ENCODE results near the gene SH3PXD2A. TPM values are rescaled to one million over a fixed set of nuclear protein-coding genes. Genes with fewer than 3 reads are reported as not detected.
"Not testable (repeated sequence)": the region's sequence is repeated elsewhere in the genome, so short reads cannot be mapped to it uniquely, and the experiment has no call there.

The SH3PXD2A gene
- total RNA-seq, 1 donor from 2014 or later = 67.3 TPM

DNA sequence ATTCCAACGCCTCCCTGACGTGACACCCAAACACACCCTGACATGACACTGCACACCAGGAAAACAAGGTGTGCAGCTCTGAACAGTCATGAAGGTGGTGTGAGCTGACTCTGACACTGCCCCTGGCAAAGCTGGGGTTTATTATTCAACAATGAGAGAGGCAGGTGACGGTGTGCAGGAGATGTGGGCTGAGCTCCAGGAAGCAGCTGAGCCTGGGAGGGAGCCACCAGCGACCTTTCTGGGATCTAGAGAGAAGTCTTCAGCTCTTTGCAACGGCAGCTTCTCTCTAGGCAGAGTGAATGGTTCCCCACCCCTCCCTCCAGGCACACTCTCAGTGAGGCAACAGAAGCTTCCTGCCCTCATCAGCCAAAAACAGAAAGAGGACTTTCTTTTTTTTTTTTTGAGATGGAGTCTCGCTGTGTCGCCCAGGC lies 65.6 kb downstream of the SH3PXD2A start:
- peak; percentile 53 for DNase-seq

- DNase-seq = no peak
Observed at GRCh38 chr10:103789161-103789560, 66.2 kb downstream of the SH3PXD2A start.

DNA sequence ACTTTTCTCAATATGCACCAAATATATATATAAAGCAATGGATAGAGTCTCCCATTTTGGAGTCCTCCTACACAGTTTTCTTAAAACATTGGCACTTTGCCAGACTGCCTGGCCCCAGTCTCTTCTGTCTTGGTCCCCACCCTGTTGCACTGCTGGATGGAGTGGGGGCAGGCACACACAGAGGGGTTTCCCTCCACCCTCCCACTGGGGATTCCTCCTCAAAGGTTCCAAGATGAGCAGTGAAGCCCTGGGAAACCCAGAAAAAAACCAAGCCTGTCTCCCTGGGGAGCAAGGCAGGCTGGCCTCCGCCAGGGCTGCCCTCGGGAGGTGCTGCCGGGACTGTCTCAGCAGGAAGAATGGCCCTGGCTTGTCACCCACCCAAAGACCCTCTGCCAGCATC lies 68.0 kb downstream of the SH3PXD2A start:
- peak; percentile 40 for DNase-seq

DNA sequence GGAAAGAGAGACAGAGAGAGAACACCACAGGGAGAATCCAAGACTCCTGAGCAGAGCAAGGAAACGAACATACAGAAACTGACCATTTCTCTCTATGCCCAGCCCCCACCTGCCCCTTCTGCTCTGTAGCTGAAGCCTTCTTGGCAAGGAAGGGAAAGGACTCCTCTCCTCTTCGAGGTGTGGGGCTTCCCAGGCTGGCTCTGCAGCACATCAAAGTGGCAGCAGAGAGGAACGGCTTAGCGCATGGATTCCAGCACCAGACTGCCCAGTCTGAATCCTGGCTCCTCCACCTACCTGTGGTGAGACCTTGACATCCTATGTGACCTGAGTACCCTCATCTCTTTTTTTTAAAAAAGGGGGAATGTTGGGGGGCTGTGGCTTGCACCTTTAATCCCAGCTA lies 69.4 kb downstream of the SH3PXD2A start:
- DNase-seq = no peak

DNA sequence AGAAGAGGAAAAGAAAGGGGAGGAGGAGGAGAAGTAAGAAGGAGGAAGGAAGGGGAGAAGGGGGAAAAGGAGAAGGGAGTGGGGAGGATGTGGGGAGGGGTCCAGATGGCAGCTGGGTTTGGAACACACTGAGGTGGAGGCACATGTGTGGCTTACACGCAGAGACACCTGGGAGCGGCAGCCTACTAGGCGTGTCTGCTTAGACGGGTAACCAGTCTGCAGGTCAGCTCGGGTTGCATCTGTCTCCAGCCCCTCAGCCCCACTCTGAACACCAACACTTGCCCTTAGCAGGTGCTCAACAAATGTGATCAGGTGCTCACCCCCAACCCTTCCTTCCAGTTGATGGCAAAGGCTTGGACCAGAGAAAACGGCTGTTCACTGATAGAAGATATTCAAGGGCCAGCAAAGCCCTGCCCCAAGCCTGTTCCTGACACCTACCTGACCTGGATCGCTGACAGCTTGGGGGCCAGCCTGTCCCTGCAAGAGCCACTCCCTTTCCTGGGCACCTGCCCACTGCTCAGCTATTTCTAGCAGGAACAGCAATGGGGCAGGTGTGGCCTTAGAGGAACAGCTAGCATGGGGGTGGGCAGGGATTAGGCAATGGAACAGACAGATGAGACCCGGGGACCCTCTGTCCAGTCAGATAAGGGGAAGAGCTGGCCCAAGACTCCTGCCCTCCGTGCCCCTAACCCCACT lies 70.5 kb downstream of the SH3PXD2A start:
- no peak for DNase-seq

- no peak for DNase-seq
Observed at GRCh38 chr10:103784089-103784488, 71.3 kb downstream of the SH3PXD2A start.

GRCh38 chr10:103783681-103784080 lies 71.7 kb downstream of the SH3PXD2A start:
- peak; percentile 60 for DNase-seq

- DNase-seq = no peak
Observed at GRCh38 chr10:103781329-103782061, 73.9 kb downstream of the SH3PXD2A start.

DNA sequence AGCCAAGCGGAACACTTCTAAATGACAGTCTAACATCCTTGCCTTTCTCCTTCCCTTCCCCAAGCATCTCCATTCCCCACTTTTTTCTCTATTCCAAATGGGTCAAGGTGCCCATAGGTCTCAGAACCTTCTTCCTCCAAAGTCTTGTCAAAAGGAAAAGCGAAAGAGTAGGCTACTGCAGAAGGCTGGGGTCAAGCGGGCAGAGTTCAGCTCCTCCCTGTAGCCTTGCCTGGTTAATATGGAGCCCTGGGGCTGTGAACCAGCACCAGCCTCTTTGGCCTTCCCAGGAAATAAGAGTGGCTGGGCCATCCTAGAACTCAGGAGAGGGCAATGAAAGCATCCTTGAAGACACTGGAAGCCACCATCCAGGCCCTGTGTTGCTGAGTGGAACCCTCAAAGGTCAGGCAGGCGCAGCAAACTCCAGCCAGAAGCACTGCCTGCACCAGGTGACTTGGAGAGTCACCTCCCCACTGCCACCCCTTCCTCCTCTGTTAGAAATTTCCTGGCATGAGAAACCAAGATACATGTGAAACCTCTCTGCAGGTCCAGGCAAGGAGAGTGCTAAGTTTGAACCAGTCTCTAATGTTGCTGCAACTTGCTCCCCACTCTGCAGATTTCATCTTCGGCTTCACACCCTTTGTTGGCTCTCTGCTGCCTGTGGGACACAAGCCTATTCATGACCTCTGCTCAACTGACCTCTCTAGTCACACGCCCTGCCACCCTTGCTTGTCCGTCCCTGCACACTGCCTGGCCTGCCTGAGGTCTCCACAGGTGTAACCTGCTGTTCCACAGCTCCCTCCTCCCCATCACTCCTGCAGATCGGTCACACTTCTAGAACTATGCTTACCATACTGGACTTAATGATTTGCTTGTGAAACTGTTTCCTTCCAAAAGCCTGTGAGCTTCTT lies 74.9 kb downstream of the SH3PXD2A start:
- DNase-seq = peak; percentile 45

DNA sequence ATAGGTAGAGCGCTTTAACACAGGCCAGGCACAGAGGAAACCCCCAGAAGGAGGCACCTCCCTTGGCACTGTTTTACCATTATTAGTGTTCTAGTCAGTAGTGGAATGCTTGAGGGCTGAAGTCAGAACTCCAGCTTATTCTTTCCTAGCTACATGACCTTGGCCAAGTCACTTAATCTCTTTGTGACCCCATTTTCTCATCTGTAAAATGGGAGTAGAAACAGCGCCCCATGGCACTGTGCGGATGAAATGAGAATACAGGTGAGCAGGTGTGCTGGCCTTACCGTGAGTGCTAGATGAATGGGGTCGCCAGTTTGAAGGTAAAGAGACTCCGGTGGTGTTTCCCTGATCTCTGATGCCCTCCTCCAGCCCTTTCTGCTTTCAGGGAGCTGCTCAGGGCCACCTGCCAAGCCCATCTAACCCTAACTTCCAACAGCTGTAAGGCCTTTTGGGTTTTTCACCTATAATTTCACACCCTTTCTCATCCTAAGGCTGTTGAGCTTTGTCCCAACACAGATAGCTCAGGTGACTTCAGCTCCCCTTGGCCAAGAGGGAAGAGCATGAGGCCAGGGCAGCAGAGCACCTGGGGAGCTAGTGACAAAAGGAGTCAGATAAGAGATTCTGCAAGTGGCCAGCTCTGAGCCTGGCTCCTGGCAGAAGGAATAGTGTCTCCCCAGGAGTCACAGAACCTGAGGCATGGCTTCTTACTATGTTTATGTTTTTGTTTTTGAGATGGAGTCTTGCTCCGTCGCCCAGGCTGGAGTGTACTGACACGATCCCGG lies 76.8 kb downstream of the SH3PXD2A start:
- DNase-seq = no peak

DNA sequence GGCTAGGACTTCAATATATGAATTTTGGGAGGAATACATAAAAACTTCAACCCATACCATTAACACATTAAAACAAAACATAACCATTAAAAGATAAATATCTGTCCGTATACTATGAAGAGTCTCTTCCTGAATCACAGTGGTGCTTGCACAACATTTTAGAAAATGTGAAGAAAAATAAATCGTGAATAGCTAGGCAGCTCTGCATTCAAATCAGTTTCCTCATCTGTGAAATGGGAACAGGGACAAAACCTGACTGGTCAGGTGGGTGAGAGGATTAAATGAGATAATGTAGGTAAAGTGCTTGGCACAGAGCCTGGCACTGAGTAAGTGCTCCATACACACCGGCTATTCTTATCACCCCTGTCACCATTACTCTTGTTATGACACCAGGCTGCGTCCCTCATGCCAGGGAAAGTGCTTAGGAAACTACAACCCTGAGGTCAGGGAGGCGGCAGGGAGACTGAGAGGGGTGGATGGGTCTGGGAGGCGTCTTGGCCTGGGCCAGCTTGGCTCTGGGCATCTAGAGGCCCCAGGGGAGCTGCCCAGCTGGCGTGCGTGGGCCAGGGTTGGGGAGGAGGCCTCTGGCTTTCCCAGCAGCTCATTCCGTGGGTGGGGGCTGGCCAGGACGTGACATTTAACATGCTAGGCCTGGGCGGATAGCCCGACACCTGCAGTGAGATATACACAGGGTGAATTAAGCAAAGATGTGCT lies 78.3 kb downstream of the SH3PXD2A start:
- peak; percentile 57 for DNase-seq

DNA sequence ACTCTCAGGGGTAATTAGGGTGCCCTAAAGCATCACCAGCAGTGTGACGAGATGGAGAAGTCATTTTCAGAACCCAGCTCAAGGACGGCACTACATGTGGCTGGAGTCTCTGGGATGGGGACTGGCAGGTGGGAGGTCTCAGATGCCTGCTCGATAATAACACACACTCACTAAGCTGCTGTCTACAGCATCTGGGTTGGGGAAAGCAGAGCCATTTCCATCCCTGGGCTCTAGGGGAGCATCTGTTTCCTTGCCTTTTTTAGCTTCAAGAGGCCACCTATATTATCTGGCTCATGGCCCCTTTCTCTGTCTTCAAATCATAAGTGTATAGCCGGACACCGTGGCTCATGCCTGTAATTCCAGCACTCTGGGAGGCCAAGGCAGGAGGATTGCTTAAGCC lies 79.6 kb downstream of the SH3PXD2A start:
- DNase-seq = peak; percentile 58

DNA sequence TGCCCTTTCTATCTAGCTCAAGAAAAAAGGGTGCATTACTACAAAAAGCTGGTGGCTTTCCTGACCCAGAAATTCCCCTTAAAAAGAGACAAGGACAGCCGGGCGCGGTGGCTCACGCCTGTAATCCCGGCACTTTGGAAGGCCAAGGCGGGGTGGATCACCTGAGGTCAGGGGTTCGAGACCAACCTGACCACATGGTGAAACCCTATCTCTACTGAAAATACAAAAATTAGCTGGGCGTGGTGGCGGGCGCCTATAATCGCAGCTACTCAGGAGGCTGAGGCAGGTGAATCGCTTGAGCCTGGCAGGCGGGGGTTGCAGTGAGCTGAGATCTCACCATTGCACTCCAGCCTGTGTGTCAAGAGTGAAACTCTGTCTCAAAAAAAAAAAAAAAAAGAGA lies 82.5 kb downstream of the SH3PXD2A start:
- not testable (repeated sequence) for DNase-seq

- peak; percentile 95 for DNase-seq
Observed at GRCh38 chr10:103772096-103772845, 83.1 kb downstream of the SH3PXD2A start.

DNA sequence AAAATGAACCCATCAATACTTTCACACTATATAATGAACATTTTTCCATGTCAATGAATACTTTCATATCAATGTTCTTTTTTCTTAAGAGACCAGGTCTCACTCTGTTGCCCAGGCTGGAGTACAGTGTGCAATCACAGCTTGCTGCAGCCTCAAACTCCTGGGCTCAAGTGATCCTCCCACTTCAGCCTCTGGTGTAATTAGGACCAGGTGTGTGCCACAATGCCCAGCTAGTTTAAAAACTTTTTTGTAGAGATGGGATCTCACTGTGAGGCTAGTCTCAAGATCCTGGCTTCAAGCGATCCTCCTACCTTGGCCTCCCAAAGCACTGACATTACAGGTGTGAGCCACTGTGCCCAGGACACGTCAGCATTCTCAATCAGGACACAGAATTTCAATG lies 85.2 kb downstream of the SH3PXD2A start:
- no peak for DNase-seq

- DNase-seq = no peak
Observed at GRCh38 chr10:103769176-103769575, 86.2 kb downstream of the SH3PXD2A start.

GRCh38 chr10:103768345-103768744 lies 87.0 kb downstream of the SH3PXD2A start:
- DNase-seq = no peak

- DNase-seq = no peak
Observed at GRCh38 chr10:103767756-103768155, 87.6 kb downstream of the SH3PXD2A start.

DNA sequence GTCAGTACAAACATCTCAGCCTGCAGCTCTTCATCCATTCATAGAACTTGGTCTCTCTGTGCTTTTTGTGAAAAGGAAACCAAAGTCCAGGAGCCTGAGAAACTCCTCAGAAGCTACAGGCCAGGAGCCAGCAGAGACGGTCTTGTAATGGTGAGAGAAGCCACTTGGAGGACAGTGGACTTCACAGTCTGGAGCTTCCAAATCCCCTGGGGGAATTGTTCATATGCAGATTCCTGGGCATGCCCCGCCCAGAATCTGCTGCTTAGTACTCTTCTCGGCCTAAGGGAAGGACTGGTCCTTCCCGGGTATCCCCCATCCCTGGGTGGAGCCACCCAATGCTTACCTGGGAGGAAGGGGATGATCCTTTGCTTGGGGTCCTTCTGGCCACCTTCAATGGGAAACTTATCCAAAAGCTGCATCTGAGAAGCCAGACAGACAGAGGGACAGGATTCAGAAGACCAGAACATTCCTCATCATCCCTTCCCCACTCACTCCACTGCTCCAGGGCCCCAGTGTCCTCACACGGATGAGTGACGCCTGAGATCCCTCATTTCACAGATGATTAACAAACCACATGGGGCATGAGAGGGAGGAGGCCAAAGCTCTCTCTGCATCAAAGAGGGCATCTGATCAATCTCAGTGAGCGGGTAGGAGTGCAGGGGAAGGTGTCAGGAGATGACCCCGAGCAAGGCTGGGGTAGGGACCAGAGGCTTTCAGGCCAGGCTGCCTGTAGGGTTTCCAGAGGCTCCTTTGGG lies 88.4 kb downstream of the SH3PXD2A start:
- DNase-seq = no peak

DNA sequence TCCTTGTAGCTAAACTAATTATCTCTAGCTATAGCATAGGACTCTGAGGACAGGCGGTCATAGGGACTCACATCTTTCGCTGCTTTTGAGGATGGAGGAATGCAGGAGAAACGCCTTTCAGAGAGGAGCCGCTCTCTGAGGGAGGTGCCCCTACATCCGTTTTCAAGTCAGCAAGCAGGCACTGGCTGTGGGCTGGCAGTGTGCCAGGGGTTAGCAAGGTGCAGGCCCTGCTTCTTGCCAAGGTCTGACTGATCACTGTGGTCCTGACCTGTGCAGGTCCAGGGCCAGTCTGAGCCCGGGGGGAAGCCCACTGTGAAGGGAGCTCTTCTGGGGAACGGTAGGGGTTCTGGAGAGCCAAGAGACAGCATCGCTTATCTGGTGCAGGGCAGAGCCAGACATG lies 89.4 kb downstream of the SH3PXD2A start:
- no peak for DNase-seq
